Embryonic facial prominence (tissue), 1 donor: Measurements from ENCODE around the gene WDR1.

ENCODE experiments used
- DNase-seq: peaks from one replicate; pipeline ENCODE4 v3.0.0-alpha.2; 2016; ENCODE audit errors: extremely low spot score

WDR1 gene

DNA sequence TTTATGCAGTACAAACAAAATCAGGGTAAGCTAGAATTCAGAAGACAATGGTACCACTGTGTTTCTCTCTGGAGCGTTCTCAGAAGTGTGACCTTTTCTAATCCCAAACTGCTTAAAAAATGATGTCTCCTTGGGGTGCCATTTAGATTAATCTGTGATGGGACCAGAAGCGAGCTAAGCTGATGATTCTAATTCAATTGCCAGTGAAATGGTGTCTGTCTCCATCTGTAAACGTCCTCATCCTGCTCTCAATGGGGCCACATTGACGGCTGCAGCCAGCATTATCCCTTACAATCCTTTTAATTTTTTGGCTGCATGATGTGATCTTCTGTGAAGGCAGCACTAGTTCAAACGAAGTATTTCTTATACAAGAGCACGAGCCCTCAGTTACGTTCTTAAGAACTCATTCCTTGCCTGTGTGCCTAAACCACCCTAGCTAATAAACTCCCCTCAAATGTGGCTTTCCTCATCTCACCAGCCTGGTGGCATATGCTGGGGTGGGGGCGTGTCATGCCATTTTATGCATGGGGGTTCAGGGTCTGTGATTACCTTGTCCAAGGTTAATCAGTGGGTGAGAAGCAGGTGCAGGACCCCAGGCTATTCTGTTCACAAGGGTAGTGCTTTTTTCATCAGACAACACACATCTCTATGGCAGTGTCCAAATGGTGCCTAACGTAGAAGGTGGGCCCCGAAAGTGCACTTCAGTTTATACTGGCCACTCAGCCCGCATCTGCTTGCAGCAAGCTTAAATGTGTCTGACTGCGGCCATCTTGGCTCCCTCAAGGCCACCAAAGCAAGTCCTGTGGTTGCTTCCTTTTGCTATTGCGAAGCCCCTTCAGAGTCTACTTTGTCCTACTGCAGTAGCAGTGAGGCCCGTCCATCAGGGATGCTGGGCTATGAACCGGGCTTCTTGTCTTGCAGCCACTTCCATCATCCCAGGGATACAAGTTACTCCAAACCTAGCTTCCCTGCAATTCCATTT lies 49.6 kb downstream of the WDR1 start:
- no peak for DNase-seq

DNA sequence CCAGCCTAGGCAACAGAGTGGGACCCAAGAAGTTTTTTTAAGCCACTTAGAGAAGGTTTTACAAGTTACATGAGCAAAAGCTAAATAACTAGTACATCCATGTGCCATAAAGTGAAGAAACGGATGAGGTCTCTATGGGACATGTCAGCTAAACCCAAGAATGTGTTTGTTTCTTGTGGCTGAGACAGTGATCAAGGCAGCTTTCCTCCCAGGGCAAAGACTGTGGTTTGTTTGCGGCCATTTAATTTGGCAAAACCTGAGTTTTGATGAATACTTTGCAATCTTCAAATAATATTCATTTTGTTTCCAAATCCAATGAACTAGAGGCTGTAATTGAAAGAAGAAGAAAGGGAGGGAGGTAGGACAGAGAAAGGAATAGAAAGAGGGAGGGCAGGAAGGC lies 50.4 kb downstream of the WDR1 start:
- no peak for DNase-seq

DNA sequence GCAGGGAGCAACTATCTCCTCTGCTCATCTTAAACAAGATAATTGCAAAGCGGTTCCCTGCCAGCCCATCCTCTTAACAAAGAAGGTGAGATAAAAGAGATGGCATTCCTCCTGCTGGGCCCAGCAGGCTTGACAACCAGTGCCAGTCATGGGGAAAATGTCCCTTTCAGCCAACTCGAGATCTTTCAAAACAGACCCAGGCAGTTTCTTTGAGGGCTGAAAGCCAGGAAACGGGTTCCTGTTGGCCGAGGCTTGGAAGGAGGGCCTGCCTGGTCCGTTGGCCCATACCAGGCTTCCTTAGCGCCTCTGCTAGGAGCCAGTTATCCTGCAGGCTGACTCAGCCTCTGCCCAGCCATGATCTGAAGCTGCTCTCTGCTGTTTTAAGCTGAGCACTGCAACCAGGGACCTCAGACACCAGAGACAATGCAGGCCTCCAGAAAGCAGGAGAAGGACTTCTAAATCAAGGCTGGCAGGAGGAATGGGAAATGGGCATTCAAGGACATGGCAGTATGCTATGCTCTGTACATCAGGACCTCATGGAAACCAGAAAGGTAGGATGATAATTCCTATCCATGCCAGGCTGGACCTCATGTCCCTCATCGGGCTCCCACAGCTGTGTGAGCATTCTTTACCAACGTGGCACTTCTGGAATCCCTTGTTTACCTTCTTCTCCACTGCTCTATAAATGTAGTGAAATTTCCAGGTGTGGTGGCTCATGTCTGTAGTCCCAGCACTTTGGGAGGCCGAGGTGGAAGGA lies 52.9 kb downstream of the WDR1 start:
- no peak for DNase-seq

- DNase-seq, result no peak
Measured at GRCh38 chr4:10061650-10062415, 54.8 kb downstream of the WDR1 start.

GRCh38 chr4:10058371-10058770 lies 58.2 kb downstream of the WDR1 start:
- DNase-seq, result no peak

GRCh38 chr4:10057023-10057395 lies 59.6 kb downstream of the WDR1 start:
- no peak for DNase-seq

- DNase-seq, result no peak
Measured at GRCh38 chr4:10056334-10057022, 60.1 kb downstream of the WDR1 start.

- no peak for DNase-seq
Measured at GRCh38 chr4:10055871-10056270, 60.7 kb downstream of the WDR1 start.

DNA sequence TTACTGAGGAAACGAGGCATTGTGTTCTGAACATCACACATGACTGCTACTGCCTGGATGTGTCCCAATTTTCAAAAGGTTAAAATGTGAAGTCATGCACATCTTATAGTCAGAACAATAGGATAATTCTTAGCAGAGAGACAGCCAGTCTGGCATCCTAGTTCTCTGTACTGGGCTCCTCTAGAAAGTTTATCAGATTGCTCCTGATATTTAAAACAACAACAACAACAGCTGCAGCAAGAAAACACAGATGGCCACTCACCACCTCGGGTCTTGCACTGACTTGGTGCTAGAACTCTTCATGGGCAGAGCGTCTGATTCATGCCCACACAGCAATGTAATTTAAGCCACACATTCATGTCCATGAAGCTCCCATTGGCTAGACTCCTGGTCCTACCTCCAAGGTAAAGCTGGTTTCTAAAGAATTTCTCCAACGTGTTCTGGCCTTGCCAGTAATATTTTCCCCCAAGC lies 62.0 kb downstream of the WDR1 start:
- DNase-seq, result no peak

DNA sequence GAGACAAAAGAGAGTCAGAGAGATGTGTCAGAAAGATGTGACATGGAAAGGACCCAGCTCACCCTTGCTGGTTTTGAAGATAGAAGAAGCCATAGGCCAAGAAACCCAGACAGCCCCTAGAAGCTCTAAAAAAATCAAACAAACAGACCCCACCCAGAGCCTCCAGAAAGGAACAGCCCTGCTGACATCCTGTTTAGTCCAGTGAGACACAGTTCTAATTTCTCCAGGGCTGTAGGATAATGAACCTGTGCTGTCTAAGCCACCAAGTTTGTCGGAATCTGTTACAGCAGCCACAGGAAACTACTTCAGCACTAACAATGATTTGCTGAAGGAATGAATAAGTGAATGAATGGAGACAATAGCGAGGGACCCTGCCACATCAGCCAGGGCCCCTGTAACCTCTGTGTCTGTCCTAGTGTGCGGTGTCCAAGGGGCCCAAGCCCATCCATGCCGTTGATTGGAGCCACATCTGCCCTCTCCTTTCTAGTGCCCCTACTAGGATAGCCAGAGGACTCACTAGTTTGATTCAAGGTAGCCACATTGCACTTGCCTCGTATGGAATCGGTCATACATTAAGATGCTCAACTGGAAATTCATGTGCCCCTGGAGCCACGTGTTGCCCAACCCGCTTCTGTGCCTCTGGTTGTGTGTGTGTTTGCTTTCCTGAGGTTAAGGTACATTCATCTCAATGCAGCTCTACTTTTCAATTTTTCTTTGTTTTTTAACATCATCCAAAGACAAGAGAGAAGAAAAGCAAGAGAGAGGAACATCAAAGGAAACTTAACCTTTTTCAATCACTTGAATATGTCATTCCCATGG lies 62.8 kb downstream of the WDR1 start:
- no peak for DNase-seq

DNA sequence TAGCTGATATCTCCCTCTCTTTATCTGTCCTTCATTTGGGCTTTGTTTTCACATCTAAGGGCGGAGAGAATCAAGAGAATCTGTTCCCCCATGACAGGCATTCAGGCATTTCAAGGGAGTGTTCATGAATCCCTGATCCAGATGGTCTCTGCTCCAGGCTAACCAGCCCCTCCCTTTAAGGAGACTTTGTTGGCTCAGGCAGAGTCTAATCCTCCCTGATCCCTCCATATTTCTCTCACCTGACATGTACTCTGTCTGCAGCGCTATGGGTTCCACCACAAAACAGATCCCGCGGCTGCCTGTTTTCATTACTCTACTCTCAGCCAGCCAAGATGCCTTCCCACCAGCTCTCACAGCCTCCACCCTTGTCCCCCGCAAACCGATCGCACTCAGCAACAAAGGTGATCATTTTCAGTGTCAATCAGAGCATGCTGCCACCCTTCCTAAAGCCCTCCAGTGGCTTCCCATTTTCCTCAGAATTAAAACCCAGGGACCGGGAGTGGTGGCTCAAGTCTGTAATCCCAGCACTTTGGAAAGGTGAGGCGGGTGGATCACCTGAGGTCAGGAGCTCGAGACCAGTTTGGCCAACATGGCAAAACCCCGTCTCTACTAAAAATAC lies 65.0 kb downstream of the WDR1 start:
- DNase-seq, result no peak

GRCh38 chr4:10050721-10051120 lies 65.9 kb downstream of the WDR1 start:
- DNase-seq, result no peak

DNA sequence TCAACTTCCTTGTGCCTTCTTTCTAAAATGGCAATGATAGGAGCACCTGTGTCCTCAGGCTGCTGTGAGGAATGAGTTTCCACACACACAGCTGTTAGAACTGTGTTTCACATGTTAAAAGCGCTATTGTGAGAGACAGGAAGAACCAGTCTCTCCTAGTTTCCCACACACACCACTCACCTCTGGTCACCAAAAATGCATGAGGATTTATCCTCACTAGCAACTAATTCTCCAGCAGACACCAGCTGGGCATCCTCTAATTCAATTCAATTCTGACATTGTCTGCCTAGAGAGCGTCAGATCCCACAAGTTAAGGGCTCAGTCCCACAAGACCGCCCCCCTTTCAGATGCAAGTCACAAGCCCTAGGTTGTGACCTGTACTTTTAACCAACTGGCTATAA lies 66.3 kb downstream of the WDR1 start:
- no peak for DNase-seq

GRCh38 chr4:10048941-10049697 lies 67.5 kb downstream of the WDR1 start:
- DNase-seq, result no peak

DNA sequence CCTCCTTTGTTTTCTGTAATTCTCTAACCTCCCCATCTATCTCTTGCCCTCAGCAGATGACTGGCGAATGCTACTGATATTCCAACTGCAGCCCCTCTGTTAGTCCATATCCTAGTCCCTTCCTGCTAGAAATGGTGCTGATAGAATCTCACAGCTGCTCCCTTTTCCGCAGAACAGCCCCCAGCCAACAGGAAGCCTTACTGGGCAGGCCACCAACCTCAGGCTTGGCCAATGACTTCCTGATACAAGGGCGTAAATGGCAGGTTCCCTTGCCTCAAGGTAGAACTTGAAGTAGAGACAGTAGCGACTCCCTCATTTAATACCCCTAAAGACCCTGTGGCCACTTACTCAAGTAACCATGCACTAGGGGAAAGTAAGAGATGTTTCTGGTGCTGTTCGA lies 68.6 kb downstream of the WDR1 start:
- DNase-seq, result no peak

- no peak for DNase-seq
Measured at GRCh38 chr4:10046471-10046870, 70.1 kb downstream of the WDR1 start.

GRCh38 chr4:10045481-10045880 lies 71.1 kb downstream of the WDR1 start:
- no peak for DNase-seq

DNA sequence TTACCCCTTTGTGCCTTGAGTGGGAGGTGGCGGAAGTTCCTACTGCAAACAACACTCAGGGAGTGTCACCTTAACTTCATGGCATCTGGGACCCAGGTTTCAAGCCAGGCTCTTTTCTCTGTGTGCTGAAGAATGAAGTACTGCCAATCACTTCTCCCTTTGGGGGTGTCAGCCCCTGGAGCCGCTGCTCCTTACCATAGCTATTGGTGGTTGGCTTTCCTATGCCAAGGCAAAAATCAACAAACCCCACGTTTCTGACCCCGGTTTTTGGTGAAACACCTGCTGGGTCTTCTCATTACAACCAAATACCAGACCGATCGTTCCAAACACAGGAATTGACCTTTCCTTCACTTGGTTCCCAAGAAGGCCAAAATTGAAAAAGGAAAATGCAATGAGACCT lies 75.6 kb downstream of the WDR1 start:
- no peak for DNase-seq
